Thymus (tissue), 14 donors: Measurements from ENCODE around the gene INTS13. TPM values are rescaled to one million over a fixed set of nuclear protein-coding genes. Genes with fewer than 3 reads are reported as not detected.

Experiments used
- DNase-seq, 9 donors: peaks; one replicate each; pipeline ENCODE4 v3.0.0-alpha.2; 2013; ENCODE audit warnings: low spot score in 9 of 9, low read depth in 6 of 9, missing footprints in 1 of 9
- H3K27ac ChIP-seq, 2 donors: one replicate each; pipeline ENCODE4 v1.5.1; 2013; ENCODE audit warnings: control low read depth in 1 of 2, low read depth in 1 of 2, low read length in 1 of 2, mild to moderate bottlenecking in 1 of 2, moderate library complexity in 1 of 2
- H3K27me3 ChIP-seq, 2 donors: one replicate each; pipeline ENCODE4 v1.5.1; 2013; ENCODE audit warnings: low read length in 1 of 2; ENCODE audit not compliant: control insufficient read depth in 2 of 2, insufficient read depth in 1 of 2
- H3K36me3 ChIP-seq, 2 donors: one replicate each; pipeline ENCODE4 v1.5.1; 2013; ENCODE audit warnings: low read length in 1 of 2, mild to moderate bottlenecking in 1 of 2, moderate library complexity in 1 of 2; ENCODE audit not compliant: control insufficient read depth in 2 of 2, insufficient read depth in 2 of 2
- H3K4me1 ChIP-seq, 2 donors: one replicate each; pipeline ENCODE4 v1.5.1; 2013; ENCODE audit warnings: low read length in 2 of 2; ENCODE audit not compliant: control insufficient read depth in 2 of 2, insufficient read depth in 2 of 2
- H3K4me3 ChIP-seq, 2 donors: one replicate each; pipeline ENCODE4 v1.5.1; 2013; ENCODE audit warnings: low read length in 2 of 2, control low read depth in 1 of 2, mild to moderate bottlenecking in 1 of 2
- H3K9me3 ChIP-seq, 2 donors: one replicate each; pipeline ENCODE4 v1.5.1; 2013; ENCODE audit warnings: low read length in 1 of 2, mild to moderate bottlenecking in 1 of 2; ENCODE audit not compliant: control insufficient read depth in 2 of 2, insufficient read depth in 1 of 2
- WGBS: extraction: QIAGEN DNeasy Blood & Tissue Kit; methylation state at CpG from one replicate; pipeline ENCODE4 v1.1.7; 2013; 5-methylcytosine and 5-hydroxymethylcytosine counted together
- long read RNA-seq, 10 donors: transcript quantifications; one replicate each; lab custom pipeline, GENCODE V29; 2026
- polyA plus RNA-seq: library from polyadenylated mRNA; stranded (reverse); fragments of 200-250 nt; gene quantifications from one replicate; pipeline ENCODE4 v1.2.3, GENCODE V29; 2013
- total RNA-seq: library from RNA; stranded (reverse); fragments of 120-200 nt; gene quantifications from one replicate; pipeline ENCODE4 v1.2.4, GENCODE V29; 2013
- donor health status: healthy.

INTS13 gene
- 38.8 TPM for total RNA-seq
- 40.5 TPM for polyA plus RNA-seq
- long read RNA-seq, donor 1: 0 reads
- long read RNA-seq, donor 2: 0 reads
- long read RNA-seq, donor 3, partial matches to known transcripts: 7 of 9 reads
- long read RNA-seq, donor 3, other reads (novel, unspliced or antisense): 0 of 9 reads
- long read RNA-seq, donor 4, partial matches to known transcripts: 5 of 6 reads
- long read RNA-seq, donor 4, other reads (novel, unspliced or antisense): 0 of 6 reads
- long read RNA-seq, donor 5, partial matches to known transcripts: 18 of 23 reads
- long read RNA-seq, donor 5, other reads (novel, unspliced or antisense): 0 of 23 reads
- long read RNA-seq, donor 6, partial matches to known transcripts: 0 of 3 reads
- long read RNA-seq, donor 6, other reads (novel, unspliced or antisense): 0 of 3 reads
- long read RNA-seq, donor 7, transcript INTS13-201 (17 exons, 2,974 nt): major isoform, 8 of 8 reads
- long read RNA-seq, donor 7, partial matches to known transcripts: 0 of 8 reads
- long read RNA-seq, donor 7, other reads (novel, unspliced or antisense): 0 of 8 reads
- long read RNA-seq, donor 8, partial matches to known transcripts: 5 of 6 reads
- long read RNA-seq, donor 8, other reads (novel, unspliced or antisense): 0 of 6 reads
- long read RNA-seq, donor 9, partial matches to known transcripts: 0 of 4 reads
- long read RNA-seq, donor 9, other reads (novel, unspliced or antisense): 0 of 4 reads
- long read RNA-seq, donor 10, partial matches to known transcripts: 0 of 4 reads
- long read RNA-seq, donor 10, other reads (novel, unspliced or antisense): 0 of 4 reads

GRCh38 chr12:26937863-26938700 is at the start of gene INTS13, which contains the start of gene FGFR1OP2:
INTS13 (minus strand) TSS chr12:26937981; CDS start chr12:26936803, 1,178 bp downstream.
FGFR1OP2 (plus strand) TSS chr12:26938470; CDS start chr12:26954159, 15,689 bp downstream.
- under 1% methylated on average over 69 of the region's 69 CpGs for WGBS
- peak; percentile 96 to 99 (median 97) for DNase-seq
- Histone ChIP-seq H3K9me3 (no peaks in the 10 kb centered on the region), H3K4me3 (peak within 1 kb of the TSS; percentile 65 to 95), H3K27me3 (no peaks in the 10 kb centered on the region), H3K4me1 (peaks cover 16 to 25% of the 10 kb centered on the region in 2 donors), H3K27ac (peak within 1 kb of the TSS; percentile 83 to 94), H3K36me3 (peaks cover 0 to 8% of the 10 kb centered on the region in 2 donors)

GRCh38 chr12:26982866-26983265 is 45.1 kb upstream of the INTS13 start:
- Histone ChIP-seq H3K4me1 (no peaks in the 10 kb centered on the region), H3K9me3 (no peaks in the 10 kb centered on the region), H3K27ac (no peak overlapping the region), H3K4me3 (no peak overlapping the region), H3K27me3 (no peaks in the 10 kb centered on the region), H3K36me3 (peaks cover 23 to 69% of the 10 kb centered on the region in 2 donors)
- no peak for DNase-seq
- WGBS: 96% methylated on average over 2 of the region's 2 CpGs

GRCh38 chr12:26979733-26980132 is 42.0 kb upstream of the INTS13 start:
- 98% methylated on average over 11 of the region's 11 CpGs for WGBS
- DNase-seq: no peak
- Histone ChIP-seq H3K4me3 (no peak overlapping the region), H3K36me3 (peaks cover 31 to 69% of the 10 kb centered on the region in 2 donors), H3K9me3 (no peaks in the 10 kb centered on the region), H3K27me3 (no peaks in the 10 kb centered on the region), H3K27ac (no peak overlapping the region), H3K4me1 (no peaks in the 10 kb centered on the region)

- WGBS: 97% methylated on average over 1 of the region's 1 CpG
- H3K27me3 ChIP-seq: no peaks in the 10 kb centered on the region
- no peak for DNase-seq
- H3K4me1 ChIP-seq: no peaks in the 10 kb centered on the region
- H3K36me3 ChIP-seq: peaks cover 33 to 72% of the 10 kb centered on the region in 2 donors
- H3K9me3 ChIP-seq: no peaks in the 10 kb centered on the region
- H3K27ac ChIP-seq: no peak overlapping the region
- H3K4me3 ChIP-seq: no peak overlapping the region
Measured at GRCh38 chr12:26978801-26979200, 41.0 kb upstream of the INTS13 start.

GRCh38 chr12:26976687-26977086 is 38.9 kb upstream of the INTS13 start:
- H3K4me1 ChIP-seq: no peaks in the 10 kb centered on the region
- 91% methylated on average over 2 of the region's 2 CpGs for WGBS
- H3K27me3 ChIP-seq: no peaks in the 10 kb centered on the region
- H3K36me3 ChIP-seq: peaks cover 36 to 69% of the 10 kb centered on the region in 2 donors
- no peak overlapping the region for H3K27ac ChIP-seq
- no peaks in the 10 kb centered on the region for H3K9me3 ChIP-seq
- no peak for DNase-seq
- H3K4me3 ChIP-seq: no peak overlapping the region

- Histone ChIP-seq H3K27me3 (no peaks in the 10 kb centered on the region), H3K4me1 (no peaks in the 10 kb centered on the region), H3K9me3 (no peaks in the 10 kb centered on the region), H3K27ac (no peak overlapping the region), H3K36me3 (peaks cover 35 to 56% of the 10 kb centered on the region in 2 donors), H3K4me3 (no peak overlapping the region)
- 74% methylated on average over 2 of the region's 2 CpGs for WGBS
- peak in 3 of 9 donors; percentile 13 to 41 (median 15) for DNase-seq
Measured at GRCh38 chr12:26971963-26972362, 34.2 kb upstream of the INTS13 start.

- no peaks in the 10 kb centered on the region for H3K9me3 ChIP-seq
- H3K4me3 ChIP-seq: no peak overlapping the region
- H3K36me3 ChIP-seq: peaks cover 26 to 50% of the 10 kb centered on the region in 2 donors
- no peaks in the 10 kb centered on the region for H3K27me3 ChIP-seq
- 98% methylated on average over 2 of the region's 2 CpGs for WGBS
- H3K4me1 ChIP-seq: no peaks in the 10 kb centered on the region
- no peak overlapping the region for H3K27ac ChIP-seq
- DNase-seq: no peak
Measured at GRCh38 chr12:26970136-26970535, 32.4 kb upstream of the INTS13 start.

GRCh38 chr12:26966842-26967241 is 29.1 kb upstream of the INTS13 start:
- peaks cover 17 to 50% of the 10 kb centered on the region in 2 donors for H3K36me3 ChIP-seq
- H3K4me1 ChIP-seq: no peaks in the 10 kb centered on the region
- WGBS: 97% methylated on average over 3 of the region's 3 CpGs
- no peak overlapping the region for H3K27ac ChIP-seq
- no peaks in the 10 kb centered on the region for H3K9me3 ChIP-seq
- no peaks in the 10 kb centered on the region for H3K27me3 ChIP-seq
- H3K4me3 ChIP-seq: no peak overlapping the region
- DNase-seq: no peak
